ENCODE results near the gene JAKMIP2. TPM values are rescaled to one million over a fixed set of nuclear protein-coding genes. Genes with fewer than 3 reads are reported as not detected.
"Not testable (repeated sequence)": the region's sequence is repeated elsewhere in the genome, so short reads cannot be mapped to it uniquely, and the experiment has no call there.

JAKMIP2 gene
- total RNA-seq, 1 donor from 2014 or later, result 1.8 TPM

GRCh38 chr5:147590096-147590495 is 192.4 kb downstream of the JAKMIP2 start:
- no peak for TF ChIP-seq CTCF (IDR thresholded peaks at IDR 0.05)
- no peak for DNase-seq (ENCODE audit: extremely low spot score, unreplicated experiment)
- no peak overlapping the region for H3K27ac Mint-ChIP-seq (ENCODE audit: unreplicated experiment)
- H3K27me3 Mint-ChIP-seq (ENCODE audit: unreplicated experiment), result no peaks in the 10 kb centered on the region
- H3K36me3 Mint-ChIP-seq (ENCODE audit: unreplicated experiment), result no peaks in the 10 kb centered on the region
- H3K9me3 Mint-ChIP-seq (ENCODE audit: unreplicated experiment), result peaks cover 4% of the 10 kb centered on the region
- no peaks in the 10 kb centered on the region for H3K4me1 Mint-ChIP-seq (ENCODE audit: unreplicated experiment)
- no peak overlapping the region for H3K4me3 Mint-ChIP-seq (ENCODE audit: unreplicated experiment)

- no peak for TF ChIP-seq CTCF (IDR thresholded peaks at IDR 0.05)
- Mint-ChIP-seq H3K4me3 (ENCODE audit: unreplicated experiment) (no peak overlapping the region), H3K4me1 (ENCODE audit: unreplicated experiment) (no peaks in the 10 kb centered on the region), H3K9me3 (ENCODE audit: unreplicated experiment) (no peaks in the 10 kb centered on the region), H3K36me3 (ENCODE audit: unreplicated experiment) (no peaks in the 10 kb centered on the region), H3K27me3 (ENCODE audit: unreplicated experiment) (no peaks in the 10 kb centered on the region), H3K27ac (ENCODE audit: unreplicated experiment) (no peak overlapping the region)
- no peak for DNase-seq (ENCODE audit: extremely low spot score, unreplicated experiment)
These were observed 195.7 kb downstream of the JAKMIP2 start for GRCh38 chr5:147586832-147587231.

DNA sequence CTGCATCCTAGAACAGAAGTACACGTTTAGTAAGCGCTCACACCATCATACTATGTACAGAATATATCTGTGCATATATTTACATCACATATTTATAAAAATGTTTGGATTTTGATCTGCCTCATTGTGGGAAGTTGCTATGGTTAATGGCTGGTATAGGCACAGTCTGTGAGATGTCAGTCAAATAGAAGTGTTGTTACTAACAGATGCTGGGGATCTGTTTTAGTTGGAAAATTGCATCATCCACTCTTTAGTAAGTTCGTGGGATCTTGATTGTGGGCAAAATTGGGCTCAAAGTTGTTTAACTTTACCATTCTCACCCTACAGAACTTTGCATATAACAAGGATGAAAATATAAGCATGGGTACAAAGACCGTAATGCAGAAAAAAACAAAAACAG is 196.3 kb downstream of the JAKMIP2 start:
- no peaks in the 10 kb centered on the region for H3K9me3 Mint-ChIP-seq (ENCODE audit: unreplicated experiment)
- H3K4me3 Mint-ChIP-seq (ENCODE audit: unreplicated experiment), result no peak overlapping the region
- no peaks in the 10 kb centered on the region for H3K27me3 Mint-ChIP-seq (ENCODE audit: unreplicated experiment)
- H3K4me1 Mint-ChIP-seq (ENCODE audit: unreplicated experiment), result no peaks in the 10 kb centered on the region
- H3K27ac Mint-ChIP-seq (ENCODE audit: unreplicated experiment), result no peak overlapping the region
- no peak for TF ChIP-seq CTCF (IDR thresholded peaks at IDR 0.05)
- no peak for DNase-seq (ENCODE audit: extremely low spot score, unreplicated experiment)
- no peaks in the 10 kb centered on the region for H3K36me3 Mint-ChIP-seq (ENCODE audit: unreplicated experiment)

- not testable (repeated sequence) for H3K9me3 Mint-ChIP-seq (ENCODE audit: unreplicated experiment); H3K36me3 Mint-ChIP-seq (ENCODE audit: unreplicated experiment); H3K4me1 Mint-ChIP-seq (ENCODE audit: unreplicated experiment); H3K27me3 Mint-ChIP-seq (ENCODE audit: unreplicated experiment); H3K27ac Mint-ChIP-seq (ENCODE audit: unreplicated experiment); H3K4me3 Mint-ChIP-seq (ENCODE audit: unreplicated experiment); DNase-seq (ENCODE audit: extremely low spot score, unreplicated experiment)
These were observed 200.3 kb downstream of the JAKMIP2 start for GRCh38 chr5:147582272-147582671.

DNA sequence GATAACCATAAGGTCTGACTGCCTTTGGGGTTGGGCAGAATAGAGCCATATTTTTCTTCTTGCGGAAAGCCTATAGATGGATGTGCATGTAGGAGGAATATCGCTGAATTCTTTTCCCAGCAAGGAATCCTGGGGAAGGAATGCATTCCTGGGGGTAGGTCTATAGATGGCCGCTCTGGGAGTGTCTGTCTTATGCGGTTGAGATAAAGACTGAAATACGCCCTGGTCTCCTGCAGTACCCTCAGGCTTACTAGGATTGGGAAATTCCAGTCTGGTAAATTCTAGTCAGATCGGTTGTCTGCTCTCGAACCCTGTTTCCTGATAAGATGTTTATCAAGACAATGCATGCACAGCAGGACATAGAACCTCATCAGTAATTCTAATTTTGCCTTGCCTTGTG is 202.1 kb downstream of the JAKMIP2 start:
- H3K4me1 Mint-ChIP-seq (ENCODE audit: unreplicated experiment); H3K9me3 Mint-ChIP-seq (ENCODE audit: unreplicated experiment); DNase-seq (ENCODE audit: extremely low spot score, unreplicated experiment); H3K27me3 Mint-ChIP-seq (ENCODE audit: unreplicated experiment); H3K36me3 Mint-ChIP-seq (ENCODE audit: unreplicated experiment); H3K27ac Mint-ChIP-seq (ENCODE audit: unreplicated experiment); H3K4me3 Mint-ChIP-seq (ENCODE audit: unreplicated experiment): not testable (repeated sequence)

DNA sequence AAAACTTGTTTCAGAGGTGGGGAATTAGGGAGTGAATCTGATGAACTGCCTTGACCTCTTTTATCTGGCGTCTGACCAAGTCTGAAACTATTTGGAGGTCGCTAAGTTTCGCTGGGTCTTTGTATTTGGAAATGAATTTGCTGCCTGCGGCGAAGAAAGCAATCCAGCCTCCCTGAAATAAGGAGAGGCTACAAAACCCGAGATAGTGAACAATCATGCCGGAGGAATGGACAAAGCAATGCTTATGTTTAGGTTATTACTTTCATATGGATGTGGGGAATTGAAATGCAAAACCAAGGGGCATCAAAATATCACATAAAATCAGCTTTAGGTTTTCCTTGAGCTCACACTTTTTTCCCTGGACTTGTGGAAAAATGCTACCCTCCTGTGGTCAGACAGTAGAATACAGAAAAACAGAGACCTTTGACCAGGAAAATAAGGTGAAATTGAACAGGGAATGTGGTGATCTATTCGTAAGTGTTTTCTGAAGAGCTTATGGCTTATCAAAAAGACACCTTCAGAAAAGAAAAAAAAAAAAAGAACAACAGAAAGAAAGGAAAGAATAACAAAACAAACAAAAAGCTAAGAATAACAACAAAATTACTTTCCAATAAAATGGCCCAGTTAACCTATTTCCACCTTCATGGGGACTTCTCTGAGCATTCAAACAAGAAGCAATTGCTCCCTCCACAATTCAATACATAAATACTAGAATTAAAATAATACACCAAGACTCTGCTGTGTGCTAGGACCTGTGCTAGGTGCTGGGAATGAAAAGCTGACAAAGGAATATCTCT is 204.1 kb downstream of the JAKMIP2 start:
- peak; percentile 78 for TF ChIP-seq CTCF (IDR thresholded peaks at IDR 0.05)
- no peak for DNase-seq (ENCODE audit: extremely low spot score, unreplicated experiment)
- no peaks in the 10 kb centered on the region for H3K36me3 Mint-ChIP-seq (ENCODE audit: unreplicated experiment)
- H3K4me1 Mint-ChIP-seq (ENCODE audit: unreplicated experiment), result peaks cover 5% of the 10 kb centered on the region
- H3K27me3 Mint-ChIP-seq (ENCODE audit: unreplicated experiment), result peaks cover 2% of the 10 kb centered on the region
- H3K9me3 Mint-ChIP-seq (ENCODE audit: unreplicated experiment), result peaks cover 5% of the 10 kb centered on the region
- H3K4me3 Mint-ChIP-seq (ENCODE audit: unreplicated experiment), result peak overlapping the region; percentile 34
- no peak overlapping the region for H3K27ac Mint-ChIP-seq (ENCODE audit: unreplicated experiment)

Measured in osteocyte (in vitro differentiated cells).